NT2/D1 (cell line): Measurements from ENCODE around the gene GMDS.

Source experiments
- DNase-seq: peaks from one replicate; pipeline ENCODE4 v3.0.0-alpha.2; 2011; ENCODE audit warnings: low read depth, low spot score
- H3K27me3 ChIP-seq: 2 replicates; pipeline ENCODE4 v1.6.0; 2011; ENCODE audit warnings: mild to moderate bottlenecking; ENCODE audit not compliant: insufficient read length, insufficient read depth
- H3K36me3 ChIP-seq: 2 replicates; pipeline ENCODE4 v1.6.1; 2011; ENCODE audit warnings: mild to moderate bottlenecking, low read length, mixed read lengths; ENCODE audit not compliant: insufficient read depth, insufficient read length
- H3K4me1 ChIP-seq: 2 replicates; pipeline ENCODE4 v1.5.1; 2011; ENCODE audit not compliant: insufficient read depth, insufficient read length
- H3K4me3 ChIP-seq: 2 replicates; pipeline ENCODE4 v1.5.1; 2011; ENCODE audit warnings: low read depth; ENCODE audit not compliant: insufficient read length
- H3K9ac ChIP-seq: 2 replicates; pipeline ENCODE4 v1.6.0; 2011; ENCODE audit warnings: low read depth; ENCODE audit not compliant: insufficient read length
- H3K9me3 ChIP-seq: 2 replicates; pipeline ENCODE4 v1.5.1; 2011; ENCODE audit warnings: mild to moderate bottlenecking, low read length; ENCODE audit not compliant: insufficient read depth
- SUZ12 ChIP-seq: IDR thresholded peaks from 2 replicates; pipeline ENCODE4 v1.6.1; 2011; ENCODE audit not compliant: insufficient read length, insufficient read depth; ENCODE audit errors: extremely low read depth
- YY1 ChIP-seq: IDR thresholded peaks from 2 replicates; pipeline ENCODE4 v1.6.1; 2011; ENCODE audit not compliant: insufficient read length, insufficient read depth
- ZNF274 ChIP-seq: IDR thresholded peaks from 2 replicates; pipeline ENCODE4 v1.6.1; 2011; ENCODE audit warnings: mild to moderate bottlenecking, low read depth, low read length

GMDS gene

GRCh38 chr6:1641343-1641885 lies 604.0 kb downstream of the GMDS start:
- no peak overlapping the region for H3K9ac ChIP-seq
- no peak for DNase-seq
- no peaks in the 10 kb centered on the region for H3K36me3 ChIP-seq
- H3K4me3 ChIP-seq, result no peak overlapping the region
- H3K4me1 ChIP-seq, result peaks cover 9% of the 10 kb centered on the region
- H3K9me3 ChIP-seq, result no peaks in the 10 kb centered on the region
- TF ChIP-seq YY1 (no peak), ZNF274 (no peak), SUZ12 (no peak)
- H3K27me3 ChIP-seq, result no peaks in the 10 kb centered on the region

GRCh38 chr6:1640476-1640875 lies 604.9 kb downstream of the GMDS start:
- H3K9me3 ChIP-seq, result no peaks in the 10 kb centered on the region
- H3K4me3 ChIP-seq, result no peak overlapping the region
- no peak for DNase-seq
- H3K4me1 ChIP-seq, result peaks cover 9% of the 10 kb centered on the region
- no peak overlapping the region for H3K9ac ChIP-seq
- no peaks in the 10 kb centered on the region for H3K36me3 ChIP-seq
- TF ChIP-seq YY1, result no peak
- no peak for TF ChIP-seq ZNF274
- TF ChIP-seq SUZ12, result no peak
- H3K27me3 ChIP-seq, result no peaks in the 10 kb centered on the region

- Histone ChIP-seq H3K27me3 (no peaks in the 10 kb centered on the region), H3K9ac (no peak overlapping the region), H3K9me3 (no peaks in the 10 kb centered on the region), H3K36me3 (no peaks in the 10 kb centered on the region), H3K4me3 (no peak overlapping the region), H3K4me1 (peaks cover 11% of the 10 kb centered on the region)
- TF ChIP-seq ZNF274, result no peak
- no peak for TF ChIP-seq YY1
- no peak for TF ChIP-seq SUZ12
- no peak for DNase-seq
Measured at GRCh38 chr6:1639430-1639829, 606.0 kb downstream of the GMDS start.

- peaks cover 2% of the 10 kb centered on the region for H3K4me1 ChIP-seq
- DNase-seq, result no peak
- TF ChIP-seq ZNF274 (no peak), YY1 (no peak), SUZ12 (no peak)
- no peaks in the 10 kb centered on the region for H3K27me3 ChIP-seq
- H3K9me3 ChIP-seq, result no peaks in the 10 kb centered on the region
- no peaks in the 10 kb centered on the region for H3K36me3 ChIP-seq
- no peak overlapping the region for H3K4me3 ChIP-seq
- H3K9ac ChIP-seq, result no peak overlapping the region
Measured at GRCh38 chr6:1636971-1637871, 608.2 kb downstream of the GMDS start.

- Histone ChIP-seq H3K9ac (no peak overlapping the region), H3K9me3 (no peaks in the 10 kb centered on the region), H3K4me1 (peaks cover 2% of the 10 kb centered on the region), H3K27me3 (no peaks in the 10 kb centered on the region), H3K4me3 (no peak overlapping the region), H3K36me3 (no peaks in the 10 kb centered on the region)
- TF ChIP-seq ZNF274, result no peak
- no peak for TF ChIP-seq YY1
- no peak for TF ChIP-seq SUZ12
- no peak for DNase-seq
Measured at GRCh38 chr6:1636272-1636825, 609.1 kb downstream of the GMDS start.

GRCh38 chr6:1635305-1636010 lies 609.9 kb downstream of the GMDS start:
- Histone ChIP-seq H3K4me3 (no peak overlapping the region), H3K4me1 (peaks cover 2% of the 10 kb centered on the region), H3K36me3 (no peaks in the 10 kb centered on the region), H3K27me3 (no peaks in the 10 kb centered on the region), H3K9ac (no peak overlapping the region), H3K9me3 (no peaks in the 10 kb centered on the region)
- DNase-seq, result no peak
- no peak for TF ChIP-seq SUZ12
- TF ChIP-seq YY1, result no peak
- no peak for TF ChIP-seq ZNF274

GRCh38 chr6:1634081-1634480 lies 611.3 kb downstream of the GMDS start:
- H3K36me3 ChIP-seq, result no peaks in the 10 kb centered on the region
- no peak overlapping the region for H3K9ac ChIP-seq
- H3K4me3 ChIP-seq, result no peak overlapping the region
- DNase-seq, result no peak
- peaks cover 4% of the 10 kb centered on the region for H3K27me3 ChIP-seq
- peaks cover 2% of the 10 kb centered on the region for H3K4me1 ChIP-seq
- no peaks in the 10 kb centered on the region for H3K9me3 ChIP-seq
- no peak for TF ChIP-seq SUZ12
- no peak for TF ChIP-seq YY1
- TF ChIP-seq ZNF274, result no peak
